ENCODE measurements around the gene NOL4L. TPM values are rescaled to one million over a fixed set of nuclear protein-coding genes. Genes with fewer than 3 reads are reported as not detected.
A peak's percentile ranks its signal among the peaks of the same experiment; 100 is the strongest.

Gene NOL4L
- total RNA-seq, 2 experiments from 2014 or later, result 53.1 to 55.6 TPM

- no peak for TF ChIP-seq CTCF (IDR thresholded peaks at IDR 0.05)
- no peaks in the 10 kb centered on the region for H3K27me3 Mint-ChIP-seq
- Histone ChIP-seq H3K36me3 (ENCODE audit: insufficient read depth, low read length) (peaks cover 12% of the 10 kb centered on the region), H3K4me1 (ENCODE audit: insufficient read depth, low read length) (peaks cover 77% of the 10 kb centered on the region), H3K27me3 (ENCODE audit: control insufficient read depth in 1 of 2, insufficient read depth in 2 of 2, low read length in 2 of 2) (no peaks in the 10 kb centered on the region), H3K27ac (ENCODE audit: low read depth in 1 of 2, low read length in 2 of 2) (peak overlapping the region; percentile 34 to 52), H3K9me3 (ENCODE audit: control insufficient read depth in 1 of 2, insufficient read depth in 1 of 2, low read length in 2 of 2) (no peaks in the 10 kb centered on the region), H3K4me3 (ENCODE audit: low read length) (no peak overlapping the region)
- ATAC-seq (ENCODE audit: poor library complexity) (no peak), DNase-seq (no peak)
- H3K9me3 Mint-ChIP-seq, result no peaks in the 10 kb centered on the region
- H3K4me3 Mint-ChIP-seq, result peak overlapping the region; percentile 68
- intact Hi-C loops (cut with DNase I, micrococcal nuclease), result loop anchor here in 1 of 2 experiments (5.0 kb wide), 1 partner anchor 38 kb away; no protein-coding TSS in a partner anchor
- peak overlapping the region; percentile 99 for H3K27ac Mint-ChIP-seq
- ChIA-PET POLR2A (interaction anchor here (1.0 to 1.2 kb wide), 4 partner anchors 7 to 17 kb away, joined by 3 to 4 read pairs (median 4); no protein-coding TSS in a partner anchor), CTCF (interaction anchor here (0.8 kb wide), 1 partner anchor 21 kb away, joined by 4 read pairs; no protein-coding TSS in a partner anchor)
- peaks cover 87% of the 10 kb centered on the region for H3K4me1 Mint-ChIP-seq (ENCODE audit: low read depth)
- peaks cover 37% of the 10 kb centered on the region for H3K36me3 Mint-ChIP-seq (ENCODE audit: low read depth)
Observed at GRCh38 chr20:32544893-32545840, 40.0 kb downstream of the NOL4L start.

GRCh38 chr20:32544260-32544722, 40.8 kb downstream of the NOL4L start:
- H3K27ac Mint-ChIP-seq, result peak overlapping the region; percentile 99
- no peak for TF ChIP-seq CTCF (IDR thresholded peaks at IDR 0.05)

GRCh38 chr20:32543570-32544259, 41.4 kb downstream of the NOL4L start:
- Mint-ChIP-seq H3K27me3 (no peaks in the 10 kb centered on the region), H3K36me3 (ENCODE audit: low read depth) (peaks cover 26% of the 10 kb centered on the region), H3K9me3 (no peaks in the 10 kb centered on the region), H3K4me1 (ENCODE audit: low read depth) (peaks cover 90% of the 10 kb centered on the region), H3K4me3 (peak overlapping the region; percentile 23), H3K27ac (peak overlapping the region; percentile 99)
- no peak for ATAC-seq (ENCODE audit: poor library complexity)
- Histone ChIP-seq H3K27me3 (ENCODE audit: control insufficient read depth in 1 of 2, insufficient read depth in 2 of 2, low read length in 2 of 2) (no peaks in the 10 kb centered on the region), H3K9me3 (ENCODE audit: control insufficient read depth in 1 of 2, insufficient read depth in 1 of 2, low read length in 2 of 2) (no peaks in the 10 kb centered on the region), H3K4me1 (ENCODE audit: insufficient read depth, low read length) (peaks cover 92% of the 10 kb centered on the region), H3K27ac (ENCODE audit: low read depth in 1 of 2, low read length in 2 of 2) (peak overlapping the region; percentile 34 to 52), H3K4me3 (ENCODE audit: low read length) (no peak overlapping the region), H3K36me3 (ENCODE audit: insufficient read depth, low read length) (peaks cover 12% of the 10 kb centered on the region)
- ChIA-PET CTCF (interaction anchor here (0.8 to 1.1 kb wide), 3 partner anchors 22 to 109 kb away, joined by 3 to 6 read pairs (median 4); no protein-coding TSS in a partner anchor), POLR2A (interaction anchor here (0.7 to 12.0 kb wide), 5 partner anchors 9 to 61 kb away, joined by 3 to 178 read pairs (median 4); partner anchors contain the start of gene NOL4L)
- intact Hi-C loops (cut with DNase I, micrococcal nuclease), result loop anchor here (2.0 to 5.0 kb wide), 2 partner anchors 36 to 37 kb away; no protein-coding TSS in a partner anchor
- DNase-seq, result no peak
- no peak for TF ChIP-seq CTCF (IDR thresholded peaks at IDR 0.05)

More at GRCh38 chr20:32544260-32544722, 40.8 kb downstream of the NOL4L start:
- Mint-ChIP-seq H3K4me1 (ENCODE audit: low read depth) (peaks cover 90% of the 10 kb centered on the region), H3K27me3 (no peaks in the 10 kb centered on the region), H3K9me3 (no peaks in the 10 kb centered on the region), H3K36me3 (ENCODE audit: low read depth) (peaks cover 32% of the 10 kb centered on the region), H3K4me3 (peak overlapping the region; percentile 23)
- Histone ChIP-seq H3K27me3 (ENCODE audit: control insufficient read depth in 1 of 2, insufficient read depth in 2 of 2, low read length in 2 of 2) (no peaks in the 10 kb centered on the region), H3K4me1 (ENCODE audit: insufficient read depth, low read length) (peaks cover 86% of the 10 kb centered on the region), H3K36me3 (ENCODE audit: insufficient read depth, low read length) (peaks cover 12% of the 10 kb centered on the region), H3K27ac (ENCODE audit: low read depth in 1 of 2, low read length in 2 of 2) (peak overlapping the region; percentile 34 to 52), H3K4me3 (ENCODE audit: low read length) (no peak overlapping the region), H3K9me3 (ENCODE audit: control insufficient read depth in 1 of 2, insufficient read depth in 1 of 2, low read length in 2 of 2) (no peaks in the 10 kb centered on the region)
- intact Hi-C loops (cut with DNase I, micrococcal nuclease), result loop anchor here in 1 of 2 experiments (5.0 kb wide), 1 partner anchor 37 kb away; no protein-coding TSS in a partner anchor
- ChIA-PET CTCF (interaction anchor here (0.8 kb wide), 1 partner anchor 22 kb away, joined by 4 read pairs; no protein-coding TSS in a partner anchor), POLR2A (interaction anchor here (1.0 to 12.0 kb wide), 3 partner anchors 8 to 39 kb away, joined by 3 to 178 read pairs (median 3); partner anchors contain the start of gene NOL4L)
- ATAC-seq (ENCODE audit: poor library complexity) (no peak), DNase-seq (no peak)
